ENCODE data around the gene C6orf132. TPM values are rescaled to one million over a fixed set of nuclear protein-coding genes. Genes with fewer than 3 reads are reported as not detected.

Gene C6orf132
- total and polyA plus RNA-seq, 9 of the 15 experiments (the other 6 are each of a cell fraction or from before 2014, with no cell fraction given), result 0.06 to 0.35 (median 0.14) TPM

DNA sequence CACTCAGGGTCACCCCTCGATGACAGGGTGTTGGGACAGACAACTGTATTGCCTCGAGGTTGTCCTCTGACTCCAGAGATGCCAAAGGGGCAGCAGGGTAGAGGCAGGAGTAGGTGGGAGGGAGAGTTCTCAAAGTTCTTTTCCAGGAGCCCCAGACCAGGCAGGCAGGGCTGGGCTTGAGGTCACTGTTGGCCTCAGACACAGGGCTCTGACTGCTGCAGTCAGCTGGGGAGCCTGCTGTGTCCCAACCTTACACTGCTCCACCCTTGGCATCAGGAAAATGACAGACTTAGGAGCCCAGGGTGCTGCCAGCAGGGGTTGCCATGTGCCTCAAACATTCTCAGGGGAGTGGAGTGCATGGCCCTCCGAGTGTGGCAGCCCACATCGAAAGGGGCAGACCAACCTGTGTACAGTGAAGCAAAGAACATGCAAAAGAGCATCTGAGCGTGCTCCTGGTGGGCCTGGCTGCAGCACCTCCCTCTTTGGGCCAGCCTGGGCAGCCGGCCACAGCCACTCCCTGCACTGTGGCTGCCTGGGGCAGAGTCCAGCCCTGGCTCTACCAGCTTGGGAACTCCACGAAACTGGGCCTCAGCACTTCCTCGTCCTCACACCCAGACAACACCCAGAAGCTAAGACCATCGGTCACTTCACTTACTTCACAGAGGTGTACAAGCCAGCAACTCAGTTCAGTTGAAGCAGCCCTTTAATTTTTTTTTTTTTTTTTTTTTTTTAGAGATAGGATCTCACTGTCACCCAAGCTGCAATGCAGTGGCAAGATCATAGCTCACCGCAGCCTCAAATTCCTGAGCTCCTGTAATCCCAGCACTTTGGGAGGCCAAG lies 24.0 kb downstream of the C6orf132 start (continued):
- TF ChIP-seq, protein P1, sequence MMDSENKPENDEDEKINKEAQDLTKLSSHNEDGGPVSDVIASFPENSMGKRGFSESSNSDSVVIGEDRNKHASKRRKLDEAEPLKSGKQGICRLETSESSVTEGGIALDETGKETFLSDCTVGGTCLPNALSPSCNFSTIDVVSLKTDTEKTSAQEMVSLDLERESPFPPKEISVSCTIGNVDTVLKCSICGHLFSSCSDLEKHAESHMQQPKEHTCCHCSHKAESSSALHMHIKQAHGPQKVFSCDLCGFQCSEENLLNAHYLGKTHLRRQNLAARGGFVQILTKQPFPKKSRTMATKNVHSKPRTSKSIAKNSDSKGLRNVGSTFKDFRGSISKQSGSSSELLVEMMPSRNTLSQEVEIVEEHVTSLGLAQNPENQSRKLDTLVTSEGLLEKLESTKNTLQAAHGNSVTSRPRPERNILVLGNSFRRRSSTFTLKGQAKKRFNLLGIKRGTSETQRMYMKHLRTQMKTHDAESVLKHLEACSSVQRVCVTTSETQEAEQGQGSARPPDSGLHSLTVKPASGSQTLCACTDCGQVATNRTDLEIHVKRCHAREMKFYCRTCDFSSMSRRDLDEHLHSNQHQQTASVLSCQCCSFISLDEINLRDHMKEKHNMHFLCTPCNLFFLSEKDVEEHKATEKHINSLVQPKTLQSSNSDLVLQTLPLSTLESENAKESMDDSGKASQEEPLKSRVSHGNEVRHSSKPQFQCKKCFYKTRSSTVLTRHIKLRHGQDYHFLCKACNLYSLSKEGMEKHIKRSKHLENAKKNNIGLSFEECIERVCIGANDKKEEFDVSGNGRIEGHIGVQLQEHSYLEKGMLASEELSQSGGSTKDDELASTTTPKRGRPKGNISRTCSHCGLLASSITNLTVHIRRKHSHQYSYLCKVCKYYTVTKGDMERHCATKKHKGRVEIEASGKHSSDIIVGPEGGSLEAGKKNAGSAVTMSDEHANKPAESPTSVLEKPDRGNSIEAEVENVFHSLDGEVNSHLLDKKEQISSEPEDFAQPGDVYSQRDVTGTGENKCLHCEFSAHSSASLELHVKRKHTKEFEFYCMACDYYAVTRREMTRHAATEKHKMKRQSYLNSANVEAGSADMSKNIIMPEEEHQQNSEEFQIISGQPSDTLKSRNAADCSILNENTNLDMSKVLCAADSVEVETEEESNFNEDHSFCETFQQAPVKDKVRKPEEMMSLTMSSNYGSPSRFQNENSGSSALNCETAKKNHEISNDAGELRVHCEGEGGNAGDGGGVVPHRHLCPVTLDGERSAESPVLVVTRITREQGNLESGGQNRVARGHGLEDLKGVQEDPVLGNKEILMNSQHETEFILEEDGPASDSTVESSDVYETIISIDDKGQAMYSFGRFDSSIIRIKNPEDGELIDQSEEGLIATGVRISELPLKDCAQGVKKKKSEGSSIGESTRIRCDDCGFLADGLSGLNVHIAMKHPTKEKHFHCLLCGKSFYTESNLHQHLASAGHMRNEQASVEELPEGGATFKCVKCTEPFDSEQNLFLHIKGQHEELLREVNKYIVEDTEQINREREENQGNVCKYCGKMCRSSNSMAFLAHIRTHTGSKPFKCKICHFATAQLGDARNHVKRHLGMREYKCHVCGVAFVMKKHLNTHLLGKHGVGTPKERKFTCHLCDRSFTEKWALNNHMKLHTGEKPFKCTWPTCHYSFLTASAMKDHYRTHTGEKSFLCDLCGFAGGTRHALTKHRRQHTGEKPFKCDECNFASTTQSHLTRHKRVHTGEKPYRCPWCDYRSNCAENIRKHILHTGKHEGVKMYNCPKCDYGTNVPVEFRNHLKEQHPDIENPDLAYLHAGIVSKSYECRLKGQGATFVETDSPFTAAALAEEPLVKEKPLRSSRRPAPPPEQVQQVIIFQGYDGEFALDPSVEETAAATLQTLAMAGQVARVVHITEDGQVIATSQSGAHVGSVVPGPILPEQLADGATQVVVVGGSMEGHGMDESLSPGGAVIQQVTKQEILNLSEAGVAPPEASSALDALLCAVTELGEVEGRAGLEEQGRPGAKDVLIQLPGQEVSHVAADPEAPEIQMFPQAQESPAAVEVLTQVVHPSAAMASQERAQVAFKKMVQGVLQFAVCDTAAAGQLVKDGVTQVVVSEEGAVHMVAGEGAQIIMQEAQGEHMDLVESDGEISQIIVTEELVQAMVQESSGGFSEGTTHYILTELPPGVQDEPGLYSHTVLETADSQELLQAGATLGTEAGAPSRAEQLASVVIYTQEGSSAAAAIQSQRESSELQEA (IDR thresholded peaks at IDR 0.05; ENCODE audit: low read depth), result no peak
- TF ChIP-seq ZFX (CRISPR knock-in tag; IDR thresholded peaks at IDR 0.05) (no peak), PCBP1 (IDR thresholded peaks at IDR 0.05; ENCODE audit: low read depth, low read length, poor library complexity, severe bottlenecking) (no peak), CBFB (CRISPR knock-in tag; IDR thresholded peaks at IDR 0.05) (0 out of 2 replicates have a peak, but pooled peaks have one; percentile 16), U2AF2 (optimal IDR thresholded peaks at IDR 0.05; ENCODE audit: low read depth, low read length) (no peak), ZNF384 (IDR thresholded peaks at IDR 0.05; ENCODE audit: low read depth, low read length) (peak; percentile 75), HES1 (IDR thresholded peaks at IDR 0.05; ENCODE audit: low read depth) (no peak), ZNF134 (CRISPR knock-in tag; conservative IDR thresholded peaks at IDR 0.05) (peak; percentile 78), HOMEZ (CRISPR knock-in tag; IDR thresholded peaks at IDR 0.05) (no peak), MBD2 (IDR thresholded peaks at IDR 0.05; ENCODE audit: borderline replicate concordance, low read depth) (no peak), SNRNP70 (optimal IDR thresholded peaks at IDR 0.05; ENCODE audit: low read depth, low read length) (no peak)
- TF ChIP-seq, protein P2, sequence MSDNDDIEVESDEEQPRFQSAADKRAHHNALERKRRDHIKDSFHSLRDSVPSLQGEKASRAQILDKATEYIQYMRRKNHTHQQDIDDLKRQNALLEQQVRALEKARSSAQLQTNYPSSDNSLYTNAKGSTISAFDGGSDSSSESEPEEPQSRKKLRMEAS (CRISPR knock-in tag; IDR thresholded peaks at IDR 0.05), result no peak
- TF ChIP-seq, protein P3, sequence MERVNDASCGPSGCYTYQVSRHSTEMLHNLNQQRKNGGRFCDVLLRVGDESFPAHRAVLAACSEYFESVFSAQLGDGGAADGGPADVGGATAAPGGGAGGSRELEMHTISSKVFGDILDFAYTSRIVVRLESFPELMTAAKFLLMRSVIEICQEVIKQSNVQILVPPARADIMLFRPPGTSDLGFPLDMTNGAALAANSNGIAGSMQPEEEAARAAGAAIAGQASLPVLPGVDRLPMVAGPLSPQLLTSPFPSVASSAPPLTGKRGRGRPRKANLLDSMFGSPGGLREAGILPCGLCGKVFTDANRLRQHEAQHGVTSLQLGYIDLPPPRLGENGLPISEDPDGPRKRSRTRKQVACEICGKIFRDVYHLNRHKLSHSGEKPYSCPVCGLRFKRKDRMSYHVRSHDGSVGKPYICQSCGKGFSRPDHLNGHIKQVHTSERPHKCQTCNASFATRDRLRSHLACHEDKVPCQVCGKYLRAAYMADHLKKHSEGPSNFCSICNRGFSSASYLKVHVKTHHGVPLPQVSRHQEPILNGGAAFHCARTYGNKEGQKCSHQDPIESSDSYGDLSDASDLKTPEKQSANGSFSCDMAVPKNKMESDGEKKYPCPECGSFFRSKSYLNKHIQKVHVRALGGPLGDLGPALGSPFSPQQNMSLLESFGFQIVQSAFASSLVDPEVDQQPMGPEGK (CRISPR knock-in tag; IDR thresholded peaks at IDR 0.05; ENCODE audit: borderline replicate concordance), result no peak

All from K562 (cell line).